GM19463 (cell line): ENCODE data around the gene SERHL2.
A peak's percentile ranks its signal among the peaks of the same experiment; 100 is the strongest.
"Not testable (repeated sequence)": the region's sequence is repeated elsewhere in the genome, so short reads cannot be mapped to it uniquely, and the experiment has no call there.

ENCODE experiments used
- ATAC-seq: cut with Tn5 transposase; IDR thresholded peaks from one replicate; pipeline ENCODE4 v1.9.1; 2021; ENCODE audit warnings: mild to moderate bottlenecking, moderate library complexity; ENCODE audit not compliant: unreplicated experiment

The SERHL2 gene

GRCh38 chr22:42571068-42571467 lies 17.3 kb downstream of the SERHL2 start:
- ATAC-seq = not testable (repeated sequence)

- not testable (repeated sequence) for ATAC-seq
Measured at GRCh38 chr22:42574046-42574445, 20.3 kb downstream of the SERHL2 start.

GRCh38 chr22:42574468-42574867 lies 20.7 kb downstream of the SERHL2 start:
- ATAC-seq = not testable (repeated sequence)

DNA sequence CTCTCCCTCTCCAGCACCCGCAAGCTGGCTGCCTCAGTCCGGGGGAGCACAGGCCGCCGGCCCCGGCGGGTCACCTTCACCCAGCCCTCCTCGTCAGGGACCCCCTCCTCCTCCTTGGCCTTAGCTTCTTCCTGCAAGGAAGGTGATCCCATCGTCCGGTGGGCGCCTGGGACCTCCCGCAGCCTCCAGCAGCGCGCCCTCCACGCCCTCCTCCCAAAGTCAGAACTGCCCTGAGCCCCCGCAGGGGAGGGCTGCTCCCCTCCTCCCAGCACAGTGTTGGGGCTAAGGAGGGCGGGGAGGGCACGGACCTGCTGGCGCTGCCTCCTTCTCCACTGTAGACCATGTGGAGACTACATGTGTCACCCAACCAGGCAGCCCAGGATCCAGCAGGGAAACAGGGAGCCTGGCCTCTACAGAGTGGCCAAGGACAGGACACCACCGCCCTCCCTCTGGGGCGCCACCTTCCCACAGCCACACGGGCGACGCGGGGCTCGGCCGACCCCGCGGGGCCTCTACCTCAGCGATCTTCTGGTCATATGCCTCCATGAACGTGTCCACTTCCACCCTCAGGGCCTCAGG lies 22.3 kb downstream of the SERHL2 start:
- not testable (repeated sequence) for ATAC-seq

- not testable (repeated sequence) for ATAC-seq
Measured at GRCh38 chr22:42577141-42577540, 23.4 kb downstream of the SERHL2 start.

- ATAC-seq = no peak
Measured at GRCh38 chr22:42577623-42578240, 24.0 kb downstream of the SERHL2 start.

DNA sequence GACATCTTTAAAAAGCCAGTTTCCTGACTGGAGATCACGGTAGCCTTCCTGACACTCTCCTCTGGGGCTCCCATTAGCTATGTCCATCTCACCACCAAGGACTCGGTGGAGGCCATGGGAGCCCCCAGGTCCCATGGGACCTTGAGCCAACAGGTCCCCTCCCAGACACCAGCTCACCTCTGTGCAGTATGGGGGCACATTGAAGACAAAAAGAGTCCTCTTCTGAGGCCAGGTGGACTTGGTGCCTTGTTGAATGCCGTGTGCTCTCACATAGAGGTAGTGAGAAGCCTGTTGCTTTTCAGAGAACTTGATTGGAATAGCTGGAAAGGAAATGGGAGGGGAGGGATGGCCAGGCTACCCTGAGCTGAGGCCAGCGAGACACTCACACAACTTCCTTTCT lies 26.3 kb downstream of the SERHL2 start:
- not testable (repeated sequence) for ATAC-seq

DNA sequence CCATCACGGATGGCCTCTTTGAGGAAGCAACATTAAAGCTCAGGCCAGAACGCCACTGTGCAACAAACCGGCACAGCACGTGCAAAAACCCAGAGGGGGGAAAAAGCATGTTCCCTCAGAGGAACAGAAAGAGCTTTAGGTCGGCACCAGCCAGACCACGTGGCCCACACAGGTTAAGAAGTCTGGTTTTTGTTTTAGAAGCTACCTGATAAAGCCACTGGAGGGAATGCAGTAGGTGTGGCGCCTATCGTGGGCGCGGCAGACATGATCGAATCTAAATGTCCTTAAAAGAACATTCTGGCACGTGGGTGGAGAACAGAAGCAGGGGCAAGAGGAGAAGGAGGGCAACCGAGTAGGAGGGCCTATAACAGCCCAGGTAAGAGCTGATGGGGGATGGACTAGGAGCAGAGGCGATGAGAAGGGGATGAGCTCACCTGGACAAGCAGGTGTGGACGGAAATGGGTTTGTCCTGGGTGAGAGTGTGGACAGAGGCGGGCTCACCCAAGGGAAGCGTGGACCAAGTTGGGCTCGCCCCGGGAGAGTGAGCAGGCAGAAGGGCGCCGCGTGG lies 27.5 kb downstream of the SERHL2 start:
- not testable (repeated sequence) for ATAC-seq

DNA sequence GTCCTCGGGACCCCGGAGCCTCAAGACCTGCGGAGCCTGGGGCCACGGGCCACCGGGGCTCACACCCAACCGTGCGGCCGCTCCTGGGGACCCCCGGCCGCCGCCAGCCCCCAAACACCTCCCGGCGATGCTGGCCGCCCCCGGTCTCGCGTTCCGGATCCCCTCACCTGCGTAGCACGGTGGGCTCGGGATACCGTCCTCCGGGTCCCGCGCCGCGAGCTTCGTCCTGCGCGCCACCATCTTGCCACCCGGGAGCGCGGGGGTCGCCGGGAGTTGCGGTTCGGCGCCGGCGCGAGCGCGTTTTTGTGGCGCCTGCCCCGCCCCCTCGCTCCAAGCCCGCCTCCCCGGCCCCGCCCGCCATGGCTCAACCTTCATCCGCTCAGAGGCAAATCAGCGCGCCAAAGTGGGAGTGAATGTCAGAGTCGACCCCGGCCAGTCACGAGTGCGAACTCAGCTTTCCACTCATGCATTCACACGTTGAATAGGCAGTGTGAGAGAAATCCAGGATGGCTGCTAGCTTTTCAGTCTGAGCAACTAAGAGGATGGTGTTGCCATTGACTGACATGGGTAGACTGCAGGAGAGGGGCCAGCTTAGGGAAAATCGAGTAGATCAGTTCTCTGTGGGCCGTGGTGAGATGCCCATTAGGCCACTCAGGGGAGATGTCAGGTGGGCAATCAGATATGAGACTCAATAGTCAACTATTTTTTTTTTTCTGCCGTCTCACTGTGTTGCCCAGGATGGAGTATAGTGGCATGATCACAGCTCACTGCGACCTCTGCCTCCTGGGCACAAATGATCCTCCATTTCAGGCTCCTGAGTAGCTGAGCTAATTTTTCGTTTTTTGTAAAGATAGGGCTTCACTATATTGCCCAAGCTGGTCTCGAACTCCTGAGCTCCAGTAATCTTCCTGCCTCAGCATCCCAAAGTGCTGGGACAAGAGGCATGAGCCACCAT lies 28.3 kb downstream of the SERHL2 start:
- ATAC-seq = peak; percentile 63

GRCh38 chr22:42582987-42583386 lies 29.2 kb downstream of the SERHL2 start:
- no peak for ATAC-seq

DNA sequence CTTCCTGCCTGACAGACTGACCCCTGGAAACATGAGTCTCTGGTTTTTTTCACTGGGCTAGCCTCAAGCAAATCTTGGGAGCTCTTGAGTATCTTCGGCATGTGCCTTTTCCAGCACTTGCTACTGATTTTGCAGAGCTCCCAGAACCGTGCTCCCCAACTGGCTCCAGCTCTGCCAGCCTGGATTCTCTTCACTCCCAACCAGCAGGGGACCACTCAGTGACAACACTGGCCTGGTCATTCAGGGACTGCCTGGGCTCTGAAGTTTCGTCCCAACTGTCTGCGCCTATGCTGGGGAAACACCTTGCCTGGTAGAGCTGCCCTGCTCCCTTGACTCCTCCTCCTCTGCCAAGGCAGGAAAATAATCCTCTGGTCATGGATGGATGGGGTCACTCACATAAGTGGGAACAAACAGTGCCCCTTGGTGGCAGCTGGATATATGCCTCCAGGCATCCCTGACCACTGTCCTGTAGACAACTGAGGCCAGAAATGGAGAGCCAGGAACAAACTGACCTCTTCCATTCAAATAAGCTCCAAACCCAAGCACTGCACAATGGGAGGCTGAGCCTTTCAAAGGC lies 30.7 kb downstream of the SERHL2 start:
- ATAC-seq = no peak

DNA sequence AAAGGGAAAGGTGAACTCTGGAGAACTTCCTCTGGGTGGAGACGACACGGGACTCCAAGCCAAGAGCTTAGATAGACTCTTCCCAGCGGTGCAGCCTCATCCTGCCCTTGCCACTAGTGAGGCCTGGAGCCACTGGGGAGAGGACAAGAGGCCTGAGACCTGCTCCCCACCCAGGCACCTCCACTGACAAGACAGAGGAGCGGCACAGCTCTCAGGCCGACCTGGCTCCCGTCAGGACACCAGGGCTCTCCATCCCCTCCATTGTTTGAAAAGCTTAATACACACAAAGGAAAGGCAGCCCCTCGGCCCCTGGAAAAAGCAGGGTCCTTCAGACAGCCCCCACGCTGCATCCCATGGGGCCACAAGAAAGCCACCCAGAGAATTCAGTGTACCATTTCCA lies 31.3 kb downstream of the SERHL2 start:
- ATAC-seq = no peak

GRCh38 chr22:42586381-42586780 lies 32.6 kb downstream of the SERHL2 start:
- ATAC-seq = no peak

- ATAC-seq = no peak
Measured at GRCh38 chr22:42587588-42588175, 33.9 kb downstream of the SERHL2 start.

GRCh38 chr22:42591987-42592386 lies 38.2 kb downstream of the SERHL2 start:
- ATAC-seq = no peak

GRCh38 chr22:42595434-42595833 lies 41.7 kb downstream of the SERHL2 start:
- ATAC-seq = no peak

- ATAC-seq = no peak
Measured at GRCh38 chr22:42596336-42596735, 42.6 kb downstream of the SERHL2 start.

DNA sequence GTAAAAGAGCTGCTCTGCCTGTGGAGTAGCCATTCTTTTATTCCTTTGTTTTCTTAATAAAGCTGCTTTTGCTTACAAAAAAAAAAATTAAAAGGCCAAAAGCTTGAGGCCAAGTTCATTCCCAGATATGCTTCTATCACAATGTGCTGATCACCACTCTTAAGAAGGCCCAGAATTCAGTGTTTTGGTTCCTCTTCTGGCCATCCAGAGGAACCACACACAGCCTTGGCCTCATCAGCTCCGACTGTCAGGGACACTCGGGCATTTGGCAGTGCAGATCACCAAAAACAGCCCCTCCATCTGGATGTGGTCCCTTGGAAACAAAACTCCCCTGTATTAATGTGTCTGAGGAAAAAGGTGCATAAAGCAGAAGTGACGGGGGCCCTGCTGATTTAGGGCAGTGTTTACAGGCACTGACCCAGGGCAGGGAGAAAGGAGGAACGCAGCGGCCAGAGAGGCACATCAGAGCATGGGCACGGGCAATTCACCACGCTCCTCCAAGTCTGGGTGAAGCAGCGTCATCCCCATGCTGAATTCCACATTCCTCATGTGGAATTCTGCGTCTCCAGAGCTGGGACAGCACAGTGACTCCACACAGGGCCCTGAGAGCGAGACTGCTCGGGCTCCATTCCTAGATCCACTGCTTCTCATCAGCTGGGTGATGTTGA lies 43.2 kb downstream of the SERHL2 start:
- ATAC-seq = no peak

DNA sequence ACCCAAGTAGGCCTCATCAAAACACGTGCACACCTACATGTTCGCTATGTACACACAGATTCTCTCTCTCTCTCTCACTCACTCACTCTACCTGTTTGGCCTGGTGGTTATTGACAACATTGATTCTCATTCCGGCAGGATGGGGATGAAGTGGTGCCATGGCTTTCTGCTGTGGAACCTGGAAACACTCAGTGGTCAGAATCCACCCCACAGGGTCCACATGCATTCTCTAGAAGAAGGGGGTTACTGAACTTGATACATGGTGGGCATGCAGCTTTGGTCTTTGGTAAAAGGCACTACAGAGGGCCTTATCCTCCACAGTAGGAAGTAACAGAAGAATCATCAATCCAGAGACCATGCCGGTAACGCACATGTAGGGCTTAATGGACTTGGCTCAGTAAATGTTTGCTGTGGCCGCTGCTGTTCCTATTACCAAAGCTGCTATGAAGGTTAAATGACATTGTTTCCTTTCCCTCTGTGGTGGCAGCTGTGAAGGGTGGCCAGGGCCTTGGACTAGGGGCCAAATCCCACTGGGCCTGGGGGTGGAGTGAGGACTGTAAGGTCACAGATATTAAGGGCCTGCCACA lies 48.2 kb downstream of the SERHL2 start:
- ATAC-seq = no peak

- no peak for ATAC-seq
Measured at GRCh38 chr22:42602470-42602869, 48.7 kb downstream of the SERHL2 start.
